Fibroblast of lung (primary cell): ENCODE measurements around the gene SERGEF. TPM values are rescaled to one million over a fixed set of nuclear protein-coding genes. Genes with fewer than 3 reads are reported as not detected.

Source experiments
- DNase-seq, 2 donors: peaks; one replicate each; pipeline versions ENCODE4 v3.0.0 to v3.0.0-alpha.2; 2010; ENCODE audit warnings: low read depth in 2 of 2
- H2AFZ ChIP-seq: 2 replicates; pipeline ENCODE4 v1.5.1; 2012; ENCODE audit warnings: low read length, control low read depth, inconsistent platforms
- H3K27ac ChIP-seq: 2 replicates; pipeline ENCODE4 v1.5.1; 2011; ENCODE audit warnings: low read length, control low read depth; ENCODE audit not compliant: insufficient read depth
- H3K27me3 ChIP-seq: 2 replicates; pipeline ENCODE4 v1.5.1; 2011; ENCODE audit warnings: mild to moderate bottlenecking, low read length; ENCODE audit not compliant: control insufficient read depth, insufficient read depth
- H3K36me3 ChIP-seq: 2 replicates; pipeline ENCODE4 v1.5.1; 2011; ENCODE audit warnings: low read length; ENCODE audit not compliant: control insufficient read depth, insufficient read depth
- H3K4me1 ChIP-seq: 2 replicates; pipeline ENCODE4 v1.5.1; 2011; ENCODE audit warnings: low read length; ENCODE audit not compliant: control insufficient read depth, insufficient read depth; ENCODE audit errors: extremely low read depth
- H3K4me2 ChIP-seq: 2 replicates; pipeline ENCODE4 v1.5.1; 2011; ENCODE audit warnings: low read length, control low read depth; ENCODE audit not compliant: insufficient read depth; ENCODE audit errors: extremely low read depth
- H3K4me3 ChIP-seq, 4 experiments: fragments of 200-600 bp in 1 of 4; sonication (generic) in 1 of 4; replicated peaks in 1 of 4; 2 replicates each; pipeline ENCODE4 v1.5.1; 2011 to 2016; ENCODE audit warnings: low read length in 4 of 4, low read depth in 3 of 4, mild to moderate bottlenecking in 3 of 4, control low read depth in 2 of 4, inconsistent platforms in 1 of 4, mixed read lengths in 1 of 4; ENCODE audit not compliant: insufficient read depth in 1 of 4; ENCODE audit errors: control extremely low read depth in 1 of 4
- H3K79me2 ChIP-seq: 2 replicates; pipeline ENCODE4 v1.5.1; 2012; ENCODE audit warnings: mild to moderate bottlenecking, low read length, inconsistent platforms; ENCODE audit not compliant: control insufficient read depth, insufficient read depth
- H3K9ac ChIP-seq: 2 replicates; pipeline ENCODE4 v1.5.1; 2011; ENCODE audit warnings: mild to moderate bottlenecking, low read length, control low read depth; ENCODE audit not compliant: insufficient read depth
- H3K9me3 ChIP-seq: 2 replicates; pipeline ENCODE4 v1.5.1; 2012; ENCODE audit warnings: low read depth, low read length; ENCODE audit not compliant: control insufficient read depth, insufficient read depth
- H4K20me1 ChIP-seq: 2 replicates; pipeline ENCODE4 v1.5.1; 2011; ENCODE audit warnings: low read length; ENCODE audit not compliant: control insufficient read depth, insufficient read depth; ENCODE audit errors: extremely low read depth
- EZH2 ChIP-seq: IDR thresholded peaks from 2 replicates; pipeline ENCODE4 v1.5.1; 2012; ENCODE audit warnings: low read length, control low read depth, mild to moderate bottlenecking; ENCODE audit errors: missing control alignments
- polyA plus RNA-seq, 2 donors: library from polyadenylated mRNA; depleted of rRNA in 1 of 2; stranded (reverse) in 1 of 2; unstranded in 1 of 2; fragments of >200 nt; gene quantifications; 2 replicates each; pipeline ENCODE4 v1.2.1, GENCODE V29; 2011 to 2012; ENCODE audit warnings: missing spikeins in 1 of 2
- total RNA-seq: library from RNA; depleted of rRNA; stranded (reverse); fragments of >200 nt; gene quantifications from 2 replicates; pipeline ENCODE4 v1.2.1, GENCODE V29; 2014
- TF ChIP-seq, protein P1 (sequence below), 2 donors: IDR thresholded peaks in 1 of 2; conservative IDR thresholded peaks in 1 of 2; 1 replicate in 1 of 2; 2 replicates in 1 of 2; pipeline ENCODE4 v1.5.1; 2011 to 2012; ENCODE audit warnings: low read length in 2 of 2, control low read depth in 1 of 2, inconsistent platforms in 1 of 2, low read depth in 1 of 2, mild to moderate bottlenecking in 1 of 2

SERGEF gene
- total and polyA plus RNA-seq, 2 donors (not counting 1 experiment from before 2014, with no cell fraction given) = 14.5 to 38.5 TPM

- H3K4me1 ChIP-seq = no peaks in the 10 kb centered on the region
- DNase-seq = no peak
- no peaks in the 10 kb centered on the region for H3K36me3 ChIP-seq
Observed at GRCh38 chr11:17777086-17777737, 235.6 kb downstream of the SERGEF start.

DNA sequence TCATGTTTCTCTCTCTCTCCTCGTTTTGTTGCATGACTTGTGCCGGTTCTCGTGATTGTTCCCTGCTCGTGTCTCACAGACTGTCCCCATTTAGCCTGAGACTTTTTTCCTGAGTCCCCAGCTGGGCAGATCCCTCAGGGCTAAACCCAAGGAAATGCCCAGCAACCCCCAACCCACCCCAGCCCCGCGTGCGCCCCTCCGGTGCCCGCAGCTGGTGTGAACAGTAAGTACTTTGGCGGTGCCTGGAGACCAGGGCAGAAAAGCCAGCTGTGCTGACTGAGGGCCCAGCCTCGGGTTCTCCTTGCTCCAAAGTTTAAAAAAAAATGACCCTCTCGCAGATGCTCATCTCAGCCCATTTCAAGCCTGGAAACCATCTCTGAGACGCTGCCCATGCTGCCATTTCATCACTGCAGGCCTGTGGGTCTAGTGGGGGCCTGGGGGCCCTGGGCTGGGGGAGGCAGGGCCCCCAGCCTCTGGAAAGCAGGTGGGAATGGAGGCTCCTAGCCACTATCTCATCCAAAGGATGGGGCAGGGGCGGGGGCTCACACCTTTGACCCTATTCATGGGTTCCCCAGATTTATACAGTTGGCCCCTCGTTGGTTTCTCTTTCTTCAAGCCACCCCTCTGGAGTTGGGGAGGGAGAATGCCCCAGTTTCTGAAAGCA is 236.5 kb downstream of the SERGEF start:
- Histone ChIP-seq H3K4me1 (no peaks in the 10 kb centered on the region), H3K36me3 (no peaks in the 10 kb centered on the region), H3K79me2 (no peaks in the 10 kb centered on the region), H4K20me1 (no peaks in the 10 kb centered on the region), H3K27me3 (peaks cover 4% of the 10 kb centered on the region), H2AFZ (no peak overlapping the region), H3K27ac (no peak overlapping the region), H3K4me3 (no peak overlapping the region), H3K9me3 (no peaks in the 10 kb centered on the region), H3K9ac (no peak overlapping the region), H3K4me2 (no peak overlapping the region)
- DNase-seq = no peak
- TF ChIP-seq EZH2 = no peak
- TF ChIP-seq, protein P1, sequence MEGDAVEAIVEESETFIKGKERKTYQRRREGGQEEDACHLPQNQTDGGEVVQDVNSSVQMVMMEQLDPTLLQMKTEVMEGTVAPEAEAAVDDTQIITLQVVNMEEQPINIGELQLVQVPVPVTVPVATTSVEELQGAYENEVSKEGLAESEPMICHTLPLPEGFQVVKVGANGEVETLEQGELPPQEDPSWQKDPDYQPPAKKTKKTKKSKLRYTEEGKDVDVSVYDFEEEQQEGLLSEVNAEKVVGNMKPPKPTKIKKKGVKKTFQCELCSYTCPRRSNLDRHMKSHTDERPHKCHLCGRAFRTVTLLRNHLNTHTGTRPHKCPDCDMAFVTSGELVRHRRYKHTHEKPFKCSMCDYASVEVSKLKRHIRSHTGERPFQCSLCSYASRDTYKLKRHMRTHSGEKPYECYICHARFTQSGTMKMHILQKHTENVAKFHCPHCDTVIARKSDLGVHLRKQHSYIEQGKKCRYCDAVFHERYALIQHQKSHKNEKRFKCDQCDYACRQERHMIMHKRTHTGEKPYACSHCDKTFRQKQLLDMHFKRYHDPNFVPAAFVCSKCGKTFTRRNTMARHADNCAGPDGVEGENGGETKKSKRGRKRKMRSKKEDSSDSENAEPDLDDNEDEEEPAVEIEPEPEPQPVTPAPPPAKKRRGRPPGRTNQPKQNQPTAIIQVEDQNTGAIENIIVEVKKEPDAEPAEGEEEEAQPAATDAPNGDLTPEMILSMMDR (conservative IDR thresholded peaks at IDR 0.05 in 1 of 2, IDR thresholded peaks at IDR 0.05 in 1 of 2; ENCODE audit: low read depth in 1 of 2, low read length in 2 of 2) = no peak

More at GRCh38 chr11:17777086-17777737, 235.6 kb downstream of the SERGEF start:
- H3K4me2 ChIP-seq = no peak overlapping the region
- H4K20me1 ChIP-seq = no peaks in the 10 kb centered on the region
- H3K27ac ChIP-seq = no peak overlapping the region
- no peak overlapping the region for H3K9ac ChIP-seq
- H3K27me3 ChIP-seq = peaks cover 4% of the 10 kb centered on the region
- H2AFZ ChIP-seq = no peak overlapping the region
- no peaks in the 10 kb centered on the region for H3K9me3 ChIP-seq
- no peak for TF ChIP-seq EZH2
- TF ChIP-seq, protein P1 (conservative IDR thresholded peaks at IDR 0.05 in 1 of 2, IDR thresholded peaks at IDR 0.05 in 1 of 2; ENCODE audit: low read depth in 1 of 2, low read length in 2 of 2) = no peak
- H3K4me3 ChIP-seq = no peak overlapping the region
- H3K79me2 ChIP-seq = no peaks in the 10 kb centered on the region

- no peaks in the 10 kb centered on the region for H3K36me3 ChIP-seq
- no peak overlapping the region for H3K4me3 ChIP-seq
- no peaks in the 10 kb centered on the region for H3K9me3 ChIP-seq
- no peak overlapping the region for H3K27ac ChIP-seq
- DNase-seq = no peak
- no peaks in the 10 kb centered on the region for H4K20me1 ChIP-seq
- H3K9ac ChIP-seq = no peak overlapping the region
- no peak overlapping the region for H3K4me2 ChIP-seq
- TF ChIP-seq EZH2 = no peak
- TF ChIP-seq, protein P1 (conservative IDR thresholded peaks at IDR 0.05 in 1 of 2, IDR thresholded peaks at IDR 0.05 in 1 of 2; ENCODE audit: low read depth in 1 of 2, low read length in 2 of 2) = no peak
- no peaks in the 10 kb centered on the region for H3K79me2 ChIP-seq
- H3K27me3 ChIP-seq = peaks cover 4% of the 10 kb centered on the region
- no peak overlapping the region for H2AFZ ChIP-seq
- H3K4me1 ChIP-seq = no peaks in the 10 kb centered on the region
Observed at GRCh38 chr11:17775507-17776211, 237.2 kb downstream of the SERGEF start.
